ENCODE results near the gene GRK1. TPM values are rescaled to one million over a fixed set of nuclear protein-coding genes. Genes with fewer than 3 reads are reported as not detected.

GRK1 gene
- total and polyA plus RNA-seq, 2 of the 4 experiments (the other 2 are of a cell fraction), result not detected

DNA sequence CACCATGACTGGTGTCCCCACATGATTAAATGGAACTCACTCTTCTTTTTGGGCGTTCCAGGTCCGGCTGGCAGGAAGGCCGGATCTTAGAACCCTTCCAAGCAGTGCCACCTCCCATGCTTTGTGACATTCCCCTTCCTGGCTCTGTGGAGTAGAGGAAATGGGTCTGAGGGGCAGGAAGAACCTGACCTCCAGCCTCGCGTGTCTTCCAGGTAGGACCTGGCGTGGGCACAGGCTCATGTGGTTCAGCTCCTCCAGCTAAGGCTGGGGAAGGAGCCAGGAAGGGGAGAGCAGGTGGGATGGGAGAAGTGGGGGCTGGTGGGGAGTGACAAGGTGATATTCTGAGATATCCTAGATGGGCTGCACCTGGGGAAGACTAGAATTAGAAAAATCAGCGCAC, 94.1 kb downstream of the GRK1 start:
- TF ChIP-seq, protein P1, sequence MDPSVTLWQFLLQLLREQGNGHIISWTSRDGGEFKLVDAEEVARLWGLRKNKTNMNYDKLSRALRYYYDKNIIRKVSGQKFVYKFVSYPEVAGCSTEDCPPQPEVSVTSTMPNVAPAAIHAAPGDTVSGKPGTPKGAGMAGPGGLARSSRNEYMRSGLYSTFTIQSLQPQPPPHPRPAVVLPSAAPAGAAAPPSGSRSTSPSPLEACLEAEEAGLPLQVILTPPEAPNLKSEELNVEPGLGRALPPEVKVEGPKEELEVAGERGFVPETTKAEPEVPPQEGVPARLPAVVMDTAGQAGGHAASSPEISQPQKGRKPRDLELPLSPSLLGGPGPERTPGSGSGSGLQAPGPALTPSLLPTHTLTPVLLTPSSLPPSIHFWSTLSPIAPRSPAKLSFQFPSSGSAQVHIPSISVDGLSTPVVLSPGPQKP (IDR thresholded peaks at IDR 0.05; ENCODE audit: borderline replicate concordance, low read depth, low read length), result no peak
- TF ChIP-seq, protein P2, sequence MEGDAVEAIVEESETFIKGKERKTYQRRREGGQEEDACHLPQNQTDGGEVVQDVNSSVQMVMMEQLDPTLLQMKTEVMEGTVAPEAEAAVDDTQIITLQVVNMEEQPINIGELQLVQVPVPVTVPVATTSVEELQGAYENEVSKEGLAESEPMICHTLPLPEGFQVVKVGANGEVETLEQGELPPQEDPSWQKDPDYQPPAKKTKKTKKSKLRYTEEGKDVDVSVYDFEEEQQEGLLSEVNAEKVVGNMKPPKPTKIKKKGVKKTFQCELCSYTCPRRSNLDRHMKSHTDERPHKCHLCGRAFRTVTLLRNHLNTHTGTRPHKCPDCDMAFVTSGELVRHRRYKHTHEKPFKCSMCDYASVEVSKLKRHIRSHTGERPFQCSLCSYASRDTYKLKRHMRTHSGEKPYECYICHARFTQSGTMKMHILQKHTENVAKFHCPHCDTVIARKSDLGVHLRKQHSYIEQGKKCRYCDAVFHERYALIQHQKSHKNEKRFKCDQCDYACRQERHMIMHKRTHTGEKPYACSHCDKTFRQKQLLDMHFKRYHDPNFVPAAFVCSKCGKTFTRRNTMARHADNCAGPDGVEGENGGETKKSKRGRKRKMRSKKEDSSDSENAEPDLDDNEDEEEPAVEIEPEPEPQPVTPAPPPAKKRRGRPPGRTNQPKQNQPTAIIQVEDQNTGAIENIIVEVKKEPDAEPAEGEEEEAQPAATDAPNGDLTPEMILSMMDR (conservative IDR thresholded peaks at IDR 0.05; ENCODE audit: low read depth, low read length), result no peak
- TF ChIP-seq RAD21 (IDR thresholded peaks at IDR 0.05; ENCODE audit: low read length) (no peak), RFX5 (IDR thresholded peaks at IDR 0.05; ENCODE audit: low read depth, low read length) (no peak), MXI1 (IDR thresholded peaks at IDR 0.05; ENCODE audit: borderline replicate concordance, low read depth, low read length) (no peak), SMC3 (IDR thresholded peaks at IDR 0.05; ENCODE audit: low read depth, low read length) (no peak), CHD1 (IDR thresholded peaks at IDR 0.05; ENCODE audit: low read depth, low read length) (no peak), POLR2A (IDR thresholded peaks at IDR 0.05; ENCODE audit: low read depth, low read length) (no peak), NFE2L2 (IDR thresholded peaks at IDR 0.05; ENCODE audit: low read depth, low read length) (no peak), MAFK (IDR thresholded peaks at IDR 0.05; ENCODE audit: low read depth, low read length) (no peak)
- TF ChIP-seq, protein P3, sequence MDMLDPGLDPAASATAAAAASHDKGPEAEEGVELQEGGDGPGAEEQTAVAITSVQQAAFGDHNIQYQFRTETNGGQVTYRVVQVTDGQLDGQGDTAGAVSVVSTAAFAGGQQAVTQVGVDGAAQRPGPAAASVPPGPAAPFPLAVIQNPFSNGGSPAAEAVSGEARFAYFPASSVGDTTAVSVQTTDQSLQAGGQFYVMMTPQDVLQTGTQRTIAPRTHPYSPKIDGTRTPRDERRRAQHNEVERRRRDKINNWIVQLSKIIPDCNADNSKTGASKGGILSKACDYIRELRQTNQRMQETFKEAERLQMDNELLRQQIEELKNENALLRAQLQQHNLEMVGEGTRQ (IDR thresholded peaks at IDR 0.05; ENCODE audit: low read depth, low read length), result no peak
- peaks cover 37% of the 10 kb centered on the region for H3K27me3 ChIP-seq (ENCODE audit: control insufficient read depth, insufficient read depth, low read length)
- no TSS peak for BruUV-seq (replicated peaks)

More for the DNA sequence above, 94.1 kb downstream of the GRK1 start:
- peaks cover 3% of the 10 kb centered on the region; the same call in 1 of the 2 replicates for H3K4me1 ChIP-seq (ENCODE audit: control insufficient read depth, insufficient read depth, low read length)
- intact Hi-C loops (cut with micrococcal nuclease) (no loop called here), dilution Hi-C loops (cut with HindIII; ENCODE audit: low sequenced_read_pairs, unreplicated experiment) (no loop called here), in situ Hi-C loops (cut with MboI; ENCODE audit: low sequenced_read_pairs) (no loop called here)
- H2AFZ ChIP-seq (replicated peaks; ENCODE audit: low read length, poor library complexity), result no peak overlapping the region
- H2AK5ac ChIP-seq (ENCODE audit: low read depth, low read length), result no peak overlapping the region
- no peaks in the 10 kb centered on the region for H4K20me1 ChIP-seq (ENCODE audit: insufficient read depth, low read length)
- no peak overlapping the region for H3K27ac ChIP-seq (ENCODE audit: insufficient read depth, low read length)
- H4K5ac ChIP-seq (ENCODE audit: low read depth, low read length), result no peak overlapping the region
- no peaks in the 10 kb centered on the region for H3K9me3 ChIP-seq (ENCODE audit: control insufficient read depth, insufficient read depth, low read length)
- no peaks in the 10 kb centered on the region for H3K36me3 ChIP-seq (ENCODE audit: control insufficient read depth, insufficient read depth, low read length)
- no peak overlapping the region for H2AK9ac ChIP-seq (replicated peaks; ENCODE audit: low read depth, low read length, poor library complexity)
- no peak overlapping the region for H2BK5ac ChIP-seq (ENCODE audit: low read depth, low read length, poor library complexity, severe bottlenecking)
- H3K9ac ChIP-seq (ENCODE audit: low read depth, low read length), result no peak overlapping the region
- no peak overlapping the region for H4K8ac ChIP-seq (ENCODE audit: low read depth in 2 of 2, low read length in 2 of 2)
- no peak overlapping the region for H2BK120ac ChIP-seq (ENCODE audit: low read depth, low read length)
- H3K4me3 ChIP-seq (ENCODE audit: insufficient read depth, low read depth, low read length), result no peak overlapping the region
- no peaks in the 10 kb centered on the region for H3K79me1 ChIP-seq (ENCODE audit: low read depth in 1 of 2, low read length in 2 of 2)
- ATAC-seq (ENCODE audit: low read depth) (no peak), DNase-seq (no peak)
- 88% methylated on average over 3 of the region's 7 CpGs; no CpG with 5 or more reads in 1 of the 2 experiments for WGBS, 2 experiments (ENCODE audit: extremely low coverage in 2 of 2, insufficient read length in 1 of 2)
- no peak overlapping the region for H3K14ac ChIP-seq (replicated peaks; ENCODE audit: low read depth, low read length)
- no peak overlapping the region for H3K4ac ChIP-seq (ENCODE audit: low read depth, low read length)
- POLR2A ChIA-PET (ENCODE audit: unreplicated experiment), result no interaction called here
- no peak overlapping the region for H3K4me2 ChIP-seq (ENCODE audit: low read depth, low read length)
- H2BK15ac ChIP-seq (ENCODE audit: low read depth, low read length), result no peak overlapping the region
- CTCF ChIA-PET, result no interaction called here
- H3K9me1 ChIP-seq (ENCODE audit: insufficient read depth, low read length), result peaks cover 3% of the 10 kb centered on the region
- no peak overlapping the region for H3K56ac ChIP-seq (ENCODE audit: extremely low read depth, insufficient read depth, low read length)
- no peak overlapping the region for H2BK20ac ChIP-seq (ENCODE audit: low read depth, low read length)
- H3K18ac ChIP-seq (ENCODE audit: low read depth, low read length), result no peak overlapping the region
- H4K91ac ChIP-seq (ENCODE audit: insufficient read depth, low read depth, low read length), result no peak overlapping the region
- H3K23ac ChIP-seq (ENCODE audit: low read depth, low read length), result no peak overlapping the region

Measured in IMR-90 (cell line).